ENCODE results near the gene ZNF584.

Gene ZNF584

GRCh38 chr19:58381460-58382212, 26.8 kb upstream of the ZNF584 start (continued):
- TF ChIP-seq ZNF830 (tag by site-specific recombination; IDR thresholded peaks at IDR 0.05; ENCODE audit: low read depth), result no peak
- TF ChIP-seq, protein P1, sequence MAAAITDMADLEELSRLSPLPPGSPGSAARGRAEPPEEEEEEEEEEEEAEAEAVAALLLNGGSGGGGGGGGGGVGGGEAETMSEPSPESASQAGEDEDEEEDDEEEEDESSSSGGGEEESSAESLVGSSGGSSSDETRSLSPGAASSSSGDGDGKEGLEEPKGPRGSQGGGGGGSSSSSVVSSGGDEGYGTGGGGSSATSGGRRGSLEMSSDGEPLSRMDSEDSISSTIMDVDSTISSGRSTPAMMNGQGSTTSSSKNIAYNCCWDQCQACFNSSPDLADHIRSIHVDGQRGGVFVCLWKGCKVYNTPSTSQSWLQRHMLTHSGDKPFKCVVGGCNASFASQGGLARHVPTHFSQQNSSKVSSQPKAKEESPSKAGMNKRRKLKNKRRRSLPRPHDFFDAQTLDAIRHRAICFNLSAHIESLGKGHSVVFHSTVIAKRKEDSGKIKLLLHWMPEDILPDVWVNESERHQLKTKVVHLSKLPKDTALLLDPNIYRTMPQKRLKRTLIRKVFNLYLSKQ (tag by site-specific recombination; IDR thresholded peaks at IDR 0.05; ENCODE audit: borderline replicate concordance), result no peak
- TF ChIP-seq ZNF302 (tag by site-specific recombination; IDR thresholded peaks at IDR 0.05; ENCODE audit: low read depth), result no peak
- no peak for TF ChIP-seq ZNF366 (tag by site-specific recombination; conservative IDR thresholded peaks at IDR 0.05)
- no peak for TF ChIP-seq PRDM1 (tag by site-specific recombination; IDR thresholded peaks at IDR 0.05)
- no peak for TF ChIP-seq GLI4 (tag by site-specific recombination; IDR thresholded peaks at IDR 0.05)
- no peak for TF ChIP-seq PBX3 (CRISPR knock-in tag; IDR thresholded peaks at IDR 0.05)
- TF ChIP-seq ZNF274 (IDR thresholded peaks at IDR 0.05; ENCODE audit: low read length), result no peak
- TF ChIP-seq ZNF274 (tag by site-specific recombination; IDR thresholded peaks at IDR 0.05; ENCODE audit: borderline replicate concordance), result no peak
- no peak for TF ChIP-seq ELK4 (IDR thresholded peaks at IDR 0.05; ENCODE audit: borderline replicate concordance, low read depth, low read length)
- TF ChIP-seq ZNF580 (tag by site-specific recombination; IDR thresholded peaks at IDR 0.05), result peak; percentile 67
- TF ChIP-seq GLI2 (tag by site-specific recombination; IDR thresholded peaks at IDR 0.05; ENCODE audit: borderline replicate concordance, low read depth), result no peak
- TF ChIP-seq EGR2 (tag by site-specific recombination; IDR thresholded peaks at IDR 0.05; ENCODE audit: low read depth), result peak; percentile 65
- no peak for TF ChIP-seq GFI1B (tag by site-specific recombination; IDR thresholded peaks at IDR 0.05)
- TF ChIP-seq WT1 (tag by site-specific recombination; IDR thresholded peaks at IDR 0.05), result 0 out of 2 replicates have a peak, but pooled peaks have one; percentile 12

DNA sequence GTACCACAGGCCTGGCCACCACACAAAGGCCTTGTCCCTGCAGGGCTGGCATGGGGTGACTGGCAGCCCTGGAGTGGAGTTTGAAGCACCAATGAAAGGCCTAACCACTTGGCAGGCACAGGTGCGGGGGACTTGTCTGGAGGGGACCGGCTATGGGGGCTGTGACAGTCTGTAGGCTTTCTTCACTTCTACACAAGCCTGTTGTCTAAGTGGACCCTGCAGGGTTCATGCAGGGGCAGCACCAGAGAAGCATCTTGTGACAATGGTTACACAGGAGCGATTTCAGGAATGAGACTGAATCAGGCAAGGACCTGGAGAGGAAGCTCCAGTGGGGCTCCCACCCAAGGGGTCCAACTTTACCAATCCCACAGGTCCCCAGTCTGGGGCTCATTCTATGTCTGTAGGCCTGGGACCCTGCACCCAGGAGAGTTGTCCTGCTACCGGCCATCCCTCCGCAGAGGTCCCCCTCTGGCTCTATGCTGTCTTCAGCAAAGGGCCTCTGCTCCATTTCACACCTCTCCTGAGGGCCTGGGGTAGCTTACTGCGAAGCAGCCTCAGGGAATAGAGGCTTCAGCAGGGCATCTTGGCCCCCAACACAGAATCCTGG, 25.3 kb upstream of the ZNF584 start:
- peaks cover 17% of the 10 kb centered on the region for H3K4me1 ChIP-seq (ENCODE audit: control insufficient read depth, insufficient read depth, low read length)
- ChIA-PET CTCF (interaction anchor here (0.6 kb wide), 1 partner anchor 164 kb away, joined by 4 read pairs; no protein-coding TSS in a partner anchor), POLR2A (interaction anchor here (2.9 kb wide), 1 partner anchor 21 kb away, joined by 25 read pairs; the partner anchor contains the start of gene ZNF497)
- H3K9me3 ChIP-seq (ENCODE audit: control insufficient read depth, insufficient read depth, low read depth, low read length), result no peaks in the 10 kb centered on the region
- H3K4me3 ChIP-seq (ENCODE audit: low read depth, low read length), result no peak overlapping the region
- TF ChIP-seq OSR2 (tag by site-specific recombination; IDR thresholded peaks at IDR 0.05), result no peak
- no peak for TF ChIP-seq ZNF623 (tag by site-specific recombination; IDR thresholded peaks at IDR 0.05)
- TF ChIP-seq REPIN1 (tag by site-specific recombination; IDR thresholded peaks at IDR 0.05; ENCODE audit: low read depth), result no peak
- no peak for TF ChIP-seq ZNF362 (tag by site-specific recombination; IDR thresholded peaks at IDR 0.05)
- TF ChIP-seq SP3 (tag by site-specific recombination; IDR thresholded peaks at IDR 0.05), result no peak
- TF ChIP-seq ZNF221 (tag by site-specific recombination; IDR thresholded peaks at IDR 0.05; ENCODE audit: borderline replicate concordance), result no peak
- H3K27ac ChIP-seq (ENCODE audit: extremely low read depth, low read depth, low read length), result no peak overlapping the region
- peaks cover under 1 to 7% of the 10 kb centered on the region in 2 experiments; a peak in 1 of 3 replicates for H3K36me3 ChIP-seq (ENCODE audit: control insufficient read depth in 2 of 2, insufficient read depth in 1 of 2, low read length in 2 of 2)
